Endothelial cell of umbilical vein (primary cell): ENCODE measurements around the gene PKP3. TPM values are rescaled to one million over a fixed set of nuclear protein-coding genes. Genes with fewer than 3 reads are reported as not detected.

Experiments used
- BruUV-seq: library from RNA; stranded (reverse); fragments of 400-500 nt; replicated peaks from 2 replicates; lab custom pipeline; 2021; lab: Mats Ljungman, UMichigan
- CTCF ChIA-PET: fragments of 300-600, 350-600 bp; sonication (Branson Sonifier 250); formaldehyde crosslinking; loops from one replicate; lab custom pipeline; 2021; ENCODE audit warnings: antibody characterized with exemption, inconsistent platforms; lab: Charles Lee
- POLR2A ChIA-PET: fragments of 300-600, 350-600 bp; sonication (Branson Sonifier 250); formaldehyde crosslinking; loops from one replicate; lab custom pipeline; 2021; ENCODE audit warnings: antibody characterized with exemption, inconsistent platforms; lab: Charles Lee
- DNase-seq: peaks from one replicate; pipeline ENCODE4 v3.0.0-alpha.2; 2011; ENCODE audit warnings: low read depth, low spot score
- FAIRE-seq: peaks from 2 replicates; lab custom pipeline; 2011; peaks lifted over from hg19 to GRCh38; lab: Jason Lieb, UNC
- H2AFZ ChIP-seq: 2 replicates; pipeline ENCODE4 v1.6.0; 2012; ENCODE audit warnings: low read depth, low read length, control low read depth, inconsistent platforms
- H3K27ac ChIP-seq: 2 replicates; pipeline ENCODE4 v1.5.1; 2011; ENCODE audit warnings: low read depth, mild to moderate bottlenecking, control low read depth, low read length, moderate library complexity; ENCODE audit not compliant: insufficient read depth
- H3K27me3 ChIP-seq, 2 experiments: 2 replicates each; pipeline versions ENCODE4 v1.6.0 to v1.6.1; 2011; ENCODE audit warnings: low read length in 2 of 2, mixed read lengths in 1 of 2; ENCODE audit not compliant: control insufficient read depth in 2 of 2, insufficient read depth in 2 of 2
- H3K36me3 ChIP-seq, 2 experiments: 2 replicates in 1 of 2; 3 replicates in 1 of 2; pipeline ENCODE4 v1.5.1; 2011; ENCODE audit warnings: low read length in 2 of 2, mild to moderate bottlenecking in 1 of 2, moderate library complexity in 1 of 2; ENCODE audit not compliant: control insufficient read depth in 2 of 2, insufficient read depth in 2 of 2; ENCODE audit errors: extremely low read depth in 1 of 2
- H3K4me1 ChIP-seq: 3 replicates; pipeline ENCODE4 v1.5.1; 2011; ENCODE audit warnings: mild to moderate bottlenecking, low read length; ENCODE audit not compliant: control insufficient read depth, insufficient read depth; ENCODE audit errors: extremely low read depth
- H3K4me2 ChIP-seq: 2 replicates; pipeline ENCODE4 v1.6.1; 2011; ENCODE audit warnings: low read length, control low read depth, mixed read lengths; ENCODE audit not compliant: insufficient read depth
- H3K4me3 ChIP-seq, 3 experiments: fragments of 200-600 bp in 1 of 3; sonication (generic), shearing (Covaris generic) in 1 of 3; replicated peaks in 1 of 3; 2 replicates each; pipeline ENCODE4 v1.5.1; 2011 to 2016; ENCODE audit warnings: control low read depth in 3 of 3, low read length in 3 of 3, mild to moderate bottlenecking in 2 of 3, inconsistent platforms in 1 of 3, low read depth in 1 of 3, moderate library complexity in 1 of 3; ENCODE audit not compliant: insufficient read depth in 1 of 3
- H3K79me2 ChIP-seq: 2 replicates; pipeline ENCODE4 v1.6.0; 2012; ENCODE audit warnings: low read length, inconsistent platforms; ENCODE audit not compliant: control insufficient read depth, insufficient read depth
- H3K9ac ChIP-seq: replicated peaks from 2 replicates; pipeline ENCODE3; 2011; ENCODE audit warnings: low read length, control low read depth; ENCODE audit not compliant: insufficient read depth; ENCODE audit errors: extremely low read depth
- H3K9me1 ChIP-seq: replicated peaks from 3 replicates; pipeline ENCODE4 v1.6.0; 2011; ENCODE audit warnings: mild to moderate bottlenecking, low read length; ENCODE audit not compliant: control insufficient read depth, insufficient read depth; ENCODE audit errors: extremely low read depth
- H3K9me3 ChIP-seq: replicated peaks from 2 replicates; pipeline ENCODE4 v1.5.1; 2012; ENCODE audit warnings: low read length, inconsistent platforms; ENCODE audit not compliant: control insufficient read depth, insufficient read depth
- H4K20me1 ChIP-seq: replicated peaks from 2 replicates; pipeline ENCODE3; 2011; ENCODE audit warnings: mild to moderate bottlenecking, low read length; ENCODE audit not compliant: control insufficient read depth, insufficient read depth; ENCODE audit errors: extremely low read depth
- GATA2 ChIP-seq: IDR thresholded peaks from 2 replicates; pipeline ENCODE4 v1.7.0; 2011; ENCODE audit warnings: low read depth, mild to moderate bottlenecking, moderate library complexity, mixed read lengths, low read length; ENCODE audit not compliant: insufficient read length, insufficient read depth
- POLR2AphosphoS5 ChIP-seq: IDR thresholded peaks from 2 replicates; pipeline ENCODE4 v1.6.1; 2012; ENCODE audit warnings: low read depth, mild to moderate bottlenecking, control low read depth, low read length, moderate library complexity; ENCODE audit not compliant: insufficient read depth
- dilution Hi-C: fragments of 300-500 bp; cut with MboI; formaldehyde crosslinking; loops from one replicate; pipeline ENCODE4 v1.15.0; 2019; ENCODE audit warnings: low sequenced_read_pairs; ENCODE audit not compliant: extremely low pct_ligation_motif_present
- intact Hi-C: fragments of 100-400 bp; cut with micrococcal nuclease; formaldehyde crosslinking; loops from one replicate; pipeline ENCODE4 v1.10.0; 2022
- polyA plus RNA-seq, 4 experiments: library from polyadenylated mRNA; depleted of rRNA in 3 of 4; stranded (reverse) in 3 of 4; unstranded in 1 of 4; fragments of >200 nt; gene quantifications; 2 replicates each; pipeline versions ENCODE4 v1.2.1 to v1.2.3, GENCODE V29; 2011 to 2012; ENCODE audit warnings: missing spikeins in 1 of 4
- total RNA-seq: library from RNA; stranded (reverse); gene quantifications from 2 replicates; pipeline ENCODE4 v1.2.3, GENCODE V29; 2021
- TF ChIP-seq, protein P1 (sequence below), 2 donors: IDR thresholded peaks; 1 replicate in 1 of 2; 2 replicates in 1 of 2; pipeline ENCODE4 v1.5.1; 2011; ENCODE audit warnings: low read length in 2 of 2, mild to moderate bottlenecking in 2 of 2, moderate library complexity in 2 of 2, control low read depth in 1 of 2, inconsistent platforms in 1 of 2, low read depth in 1 of 2; ENCODE audit not compliant: insufficient read depth in 1 of 2; ENCODE audit errors: extremely low read depth in 1 of 2
- TF ChIP-seq, protein P2 (sequence below): IDR thresholded peaks from 2 replicates; pipeline ENCODE4 v1.6.1; 2011; ENCODE audit not compliant: insufficient read depth, insufficient read length

Gene PKP3
- total and polyA plus RNA-seq, 2 donors (not counting 3 experiments of a cell fraction or from before 2014, with no cell fraction given), result 0.27 to 0.59 TPM

- Histone ChIP-seq H3K4me3 (no peak overlapping the region), H3K36me3 (no peaks in the 10 kb centered on the region), H2AFZ (no peak overlapping the region), H3K4me2 (no peak overlapping the region), H3K9ac (no peak overlapping the region), H3K27ac (no peak overlapping the region), H4K20me1 (no peaks in the 10 kb centered on the region), H3K27me3 (no peaks in the 10 kb centered on the region), H3K4me1 (peaks cover 2% of the 10 kb centered on the region), H3K9me1 (no peaks in the 10 kb centered on the region), H3K79me2 (no peaks in the 10 kb centered on the region), H3K9me3 (no peaks in the 10 kb centered on the region)
- DNase-seq (no peak), FAIRE-seq (peak; percentile 33)
- dilution Hi-C loops (no loop called here), intact Hi-C loops (no loop called here)
- POLR2A ChIA-PET, result no interaction called here
- CTCF ChIA-PET, result no interaction called here
- TF ChIP-seq, protein P1, sequence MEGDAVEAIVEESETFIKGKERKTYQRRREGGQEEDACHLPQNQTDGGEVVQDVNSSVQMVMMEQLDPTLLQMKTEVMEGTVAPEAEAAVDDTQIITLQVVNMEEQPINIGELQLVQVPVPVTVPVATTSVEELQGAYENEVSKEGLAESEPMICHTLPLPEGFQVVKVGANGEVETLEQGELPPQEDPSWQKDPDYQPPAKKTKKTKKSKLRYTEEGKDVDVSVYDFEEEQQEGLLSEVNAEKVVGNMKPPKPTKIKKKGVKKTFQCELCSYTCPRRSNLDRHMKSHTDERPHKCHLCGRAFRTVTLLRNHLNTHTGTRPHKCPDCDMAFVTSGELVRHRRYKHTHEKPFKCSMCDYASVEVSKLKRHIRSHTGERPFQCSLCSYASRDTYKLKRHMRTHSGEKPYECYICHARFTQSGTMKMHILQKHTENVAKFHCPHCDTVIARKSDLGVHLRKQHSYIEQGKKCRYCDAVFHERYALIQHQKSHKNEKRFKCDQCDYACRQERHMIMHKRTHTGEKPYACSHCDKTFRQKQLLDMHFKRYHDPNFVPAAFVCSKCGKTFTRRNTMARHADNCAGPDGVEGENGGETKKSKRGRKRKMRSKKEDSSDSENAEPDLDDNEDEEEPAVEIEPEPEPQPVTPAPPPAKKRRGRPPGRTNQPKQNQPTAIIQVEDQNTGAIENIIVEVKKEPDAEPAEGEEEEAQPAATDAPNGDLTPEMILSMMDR (IDR thresholded peaks at IDR 0.05; ENCODE audit: extremely low read depth in 1 of 2, insufficient read depth in 1 of 2, low read depth in 1 of 2, low read length in 2 of 2), result no peak
- TF ChIP-seq, protein P2, sequence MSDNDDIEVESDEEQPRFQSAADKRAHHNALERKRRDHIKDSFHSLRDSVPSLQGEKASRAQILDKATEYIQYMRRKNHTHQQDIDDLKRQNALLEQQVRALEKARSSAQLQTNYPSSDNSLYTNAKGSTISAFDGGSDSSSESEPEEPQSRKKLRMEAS, result no peak
- TF ChIP-seq POLR2AphosphoS5, result no peak
- no peak for TF ChIP-seq GATA2
- no TSS peak for BruUV-seq
Measured at GRCh38 chr11:393219-394033, 583 bp upstream of the PKP3 start.
